SK-N-SH (cell line): ENCODE data around the gene KAT8. TPM values are rescaled to one million over a fixed set of nuclear protein-coding genes. Genes with fewer than 3 reads are reported as not detected.
"Not testable (repeated sequence)": the region's sequence is repeated elsewhere in the genome, so short reads cannot be mapped to it uniquely, and the experiment has no call there.

ENCODE experiments used
- CTCF ChIA-PET: fragments of 300-600, 350-600 bp; formaldehyde crosslinking; extraction: SDS; loops from one replicate; lab custom pipeline; 2021; lab: Yijun Ruan, JAX
- POLR2A ChIA-PET: fragments of 350-600 bp; sonication (Branson Sonifier 250); formaldehyde crosslinking; extraction: SDS; loops from one replicate; lab custom pipeline; 2020; ENCODE audit warnings: antibody characterized with exemption, inconsistent platforms; lab: Yijun Ruan, JAX
- DNase-seq: peaks from one replicate; pipeline ENCODE4 v3.0.0; 2012
- H2AFZ ChIP-seq: fragments of 200-600 bp; sonication (generic); 2 replicates; pipeline ENCODE4 v1.8.1; 2016; ENCODE audit warnings: antibody characterized with exemption, mild to moderate bottlenecking, low read depth
- H3F3A ChIP-seq: fragments of 200-600 bp; sonication (generic); replicated peaks from 2 replicates; pipeline ENCODE3; 2016; ENCODE audit warnings: antibody characterized with exemption, mild to moderate bottlenecking; ENCODE audit not compliant: insufficient read depth
- H3K27ac ChIP-seq, 2 experiments: fragments of 200-500 bp in 1 of 2; fragments of 200-600 bp in 1 of 2; sonication (Bioruptor generic) in 1 of 2; sonication (generic), shearing (Covaris generic) in 1 of 2; 2 replicates each; pipeline versions ENCODE4 v1.5.1 to v1.6.1; 2014 to 2016; ENCODE audit warnings: low read depth in 2 of 2, inconsistent platforms in 1 of 2, low read length in 1 of 2, mild to moderate bottlenecking in 1 of 2, mixed read lengths in 1 of 2
- H3K27me3 ChIP-seq: fragments of 200-600 bp; sonication (generic), shearing (Covaris generic); 2 replicates; pipeline ENCODE4 v1.6.1; 2016; ENCODE audit warnings: mixed run types; ENCODE audit not compliant: insufficient read depth
- H3K36me3 ChIP-seq, 2 experiments: fragments of 200-500 bp in 1 of 2; fragments of 200-600 bp in 1 of 2; sonication (Bioruptor generic) in 1 of 2; sonication (generic) in 1 of 2; replicated peaks in 1 of 2; 2 replicates each; pipeline versions ENCODE3 to v1.5.1; 2014 to 2016; ENCODE audit warnings: low read length in 1 of 2, mild to moderate bottlenecking in 1 of 2; ENCODE audit not compliant: insufficient read depth in 2 of 2, control insufficient read depth in 1 of 2
- H3K4me1 ChIP-seq, 2 experiments: fragments of 200-500 bp in 1 of 2; fragments of 200-600 bp in 1 of 2; sonication (Bioruptor generic) in 1 of 2; sonication (generic), shearing (Covaris generic) in 1 of 2; 2 replicates each; pipeline versions ENCODE4 v1.5.1 to v1.6.1; 2014 to 2016; ENCODE audit warnings: low read depth in 1 of 2, low read length in 1 of 2, mixed run types in 1 of 2; ENCODE audit not compliant: insufficient read depth in 2 of 2, control insufficient read depth in 1 of 2
- H3K4me2 ChIP-seq: fragments of 200-600 bp; sonication (generic), shearing (Covaris generic); 2 replicates; pipeline ENCODE4 v1.6.1; 2017; ENCODE audit warnings: mixed run types
- H3K4me3 ChIP-seq, 2 experiments: fragments of 200-500 bp in 1 of 2; fragments of 200-600 bp in 1 of 2; sonication (Bioruptor generic) in 1 of 2; sonication (generic), shearing (Covaris generic) in 1 of 2; 2 replicates each; pipeline versions ENCODE4 v1.5.1 to v1.8.1; 2014 to 2016; ENCODE audit warnings: low read depth in 2 of 2, inconsistent platforms in 1 of 2, low read length in 1 of 2, mild to moderate bottlenecking in 1 of 2, mixed read lengths in 1 of 2, moderate library complexity in 1 of 2
- H3K79me2 ChIP-seq: fragments of 200-600 bp; sonication (generic); 2 replicates; pipeline ENCODE4 v1.8.1; 2017; ENCODE audit warnings: mild to moderate bottlenecking; ENCODE audit not compliant: insufficient read depth
- H3K9ac ChIP-seq: fragments of 200-600 bp; sonication (generic); 2 replicates; pipeline ENCODE4 v1.6.1; 2017; ENCODE audit warnings: mixed run types
- H3K9me2 ChIP-seq: fragments of 200-600 bp; sonication (generic); 2 replicates; pipeline ENCODE4 v1.6.1; 2017; ENCODE audit warnings: mixed run types
- H3K9me3 ChIP-seq: fragments of 200-600 bp; sonication (generic); 2 replicates; pipeline ENCODE4 v1.6.1; 2017; ENCODE audit warnings: mixed run types, mild to moderate bottlenecking, moderate library complexity
- H4K20me1 ChIP-seq: fragments of 200-600 bp; sonication (generic); 2 replicates; pipeline ENCODE4 v1.6.1; 2017; ENCODE audit warnings: mild to moderate bottlenecking, mixed run types; ENCODE audit not compliant: insufficient read depth
- ELF1 ChIP-seq: IDR thresholded peaks from 2 replicates; pipeline ENCODE4 v1.4.0; 2012
- EP300 ChIP-seq, 2 experiments: IDR thresholded peaks; 2 replicates each; pipeline versions ENCODE4 v1.4.0 to v1.6.1; 2012; ENCODE audit warnings: borderline replicate concordance in 1 of 2, low read depth in 1 of 2, low read length in 1 of 2
- FOXJ3 ChIP-seq: sonication (generic); formaldehyde crosslinking; IDR thresholded peaks from 2 replicates; pipeline ENCODE4 v1.5.1; 2020; ENCODE audit warnings: mild to moderate bottlenecking, missing genetic modification reagents
- GATA2 ChIP-seq: sonication (generic); formaldehyde crosslinking; IDR thresholded peaks from 2 replicates; pipeline ENCODE4 v1.5.0; 2020; ENCODE audit warnings: mild to moderate bottlenecking, missing genetic modification reagents
- IRF3 ChIP-seq: fragments of 150-350 bp; IDR thresholded peaks from 2 replicates; pipeline ENCODE4 v1.6.1; 2016; ENCODE audit warnings: mild to moderate bottlenecking, low read depth, low read length
- JUND ChIP-seq: IDR thresholded peaks from 2 replicates; pipeline ENCODE4 v1.4.0; 2012
- MXI1 ChIP-seq: IDR thresholded peaks from 2 replicates; pipeline ENCODE4 v1.6.1; 2012; ENCODE audit warnings: mild to moderate bottlenecking, low read depth, low read length, improper control_type of control experiment
- NRF1 ChIP-seq: IDR thresholded peaks from 2 replicates; pipeline ENCODE4 v1.6.1; 2012; ENCODE audit warnings: low read depth, mild to moderate bottlenecking, low read length
- RAD21 ChIP-seq: IDR thresholded peaks from 2 replicates; pipeline ENCODE4 v1.6.1; 2012; ENCODE audit warnings: mild to moderate bottlenecking, low read length
- RFX5 ChIP-seq: IDR thresholded peaks from 2 replicates; pipeline ENCODE4 v1.6.1; 2012; ENCODE audit warnings: mild to moderate bottlenecking, improper control_type of control experiment, low read length
- SIN3A ChIP-seq: IDR thresholded peaks from 2 replicates; pipeline ENCODE4 v1.6.1; 2012; ENCODE audit warnings: low read depth, mild to moderate bottlenecking, low read length, moderate library complexity, borderline replicate concordance
- SMC3 ChIP-seq: IDR thresholded peaks from 2 replicates; pipeline ENCODE4 v1.6.1; 2012; ENCODE audit warnings: low read depth, low read length, improper control_type of control experiment
- TCF12 ChIP-seq: IDR thresholded peaks from 2 replicates; pipeline ENCODE4 v1.4.0; 2012
- USF1 ChIP-seq: IDR thresholded peaks from 2 replicates; pipeline ENCODE4 v1.4.0; 2012; ENCODE audit warnings: low read depth, borderline replicate concordance
- USF2 ChIP-seq: fragments of 150-350 bp; IDR thresholded peaks from 2 replicates; pipeline ENCODE4 v1.6.1; 2017; ENCODE audit warnings: antibody characterized with exemption, low read length, low read depth, borderline replicate concordance
- YY1 ChIP-seq: IDR thresholded peaks from 2 replicates; pipeline ENCODE4 v1.4.0; 2012; ENCODE audit warnings: low read depth, mild to moderate bottlenecking
- ZBTB33 ChIP-seq: IDR thresholded peaks from 2 replicates; pipeline ENCODE4 v1.4.0; 2012; ENCODE audit warnings: low read depth, borderline replicate concordance
- WGBS: methylation state at CpG from one replicate; pipeline ENCODE4 v1.1.6; 2017; ENCODE audit warnings: low lambda C conversion rate; 5-methylcytosine and 5-hydroxymethylcytosine counted together
- polyA plus RNA-seq, 3 experiments: library from polyadenylated mRNA; depleted of rRNA; stranded (reverse); fragments of >200 nt; gene quantifications; 2 replicates each; pipeline ENCODE4 v1.2.3, GENCODE V29; 2012

The KAT8 gene
- polyA plus RNA-seq, 1 of the 3 experiments (the other 2 are of a cell fraction): 52.0 TPM

- TF ChIP-seq SMC3 (no peak), SIN3A (no peak), RFX5 (no peak), RAD21 (no peak), MXI1 (no peak), JUND (no peak)
These were observed 25.7 kb downstream of the KAT8 start (continued) for GRCh38 chr16:31143011-31143693.

GRCh38 chr16:31143694-31144148 is 26.3 kb downstream of the KAT8 start:
- 95% methylated on average over 2 of the region's 8 CpGs for WGBS
- no peak overlapping the region for H3K4me3 ChIP-seq
- no peaks in the 10 kb centered on the region for H3K36me3 ChIP-seq
- H3K27ac ChIP-seq: no peak overlapping the region
- POLR2A ChIA-PET: interaction anchor here (2.5 to 2.7 kb wide), 3 partner anchors 26 to 70 kb away, joined by 15 to 43 read pairs (median 24); partner anchors contain the start of genes FUS, KAT8, ZNF646 and ZNF668
- no peak overlapping the region for H3K9ac ChIP-seq
- CTCF ChIA-PET: interaction anchor here (0.6 to 4.6 kb wide), 16 partner anchors 8 to 327 kb away, joined by 3 to 38 read pairs (median 12); partner anchors contain the start of genes ARMC5, HSD3B7, KAT8 and PRSS36
- peaks cover 12 to 18% of the 10 kb centered on the region in 2 experiments; a peak in 2 of 4 replicates for H3K4me1 ChIP-seq
- no peaks in the 10 kb centered on the region for H4K20me1 ChIP-seq
- no peaks in the 10 kb centered on the region for H3K27me3 ChIP-seq
- no peaks in the 10 kb centered on the region for H3K9me2 ChIP-seq
- no peak for DNase-seq
- no peak for TF ChIP-seq ZBTB33
- no peak for TF ChIP-seq MXI1
- no peak for TF ChIP-seq USF1
- no peak for TF ChIP-seq ELF1
- no peak for TF ChIP-seq TCF12
- TF ChIP-seq RAD21: no peak
- TF ChIP-seq YY1: no peak
- no peak for TF ChIP-seq USF2
- no peak for TF ChIP-seq EP300 (IDR thresholded peaks at IDR 0.05; ENCODE audit: borderline replicate concordance in 1 of 2, low read depth in 1 of 2, low read length in 1 of 2)
- no peak for TF ChIP-seq NRF1
- TF ChIP-seq FOXJ3: no peak
- TF ChIP-seq GATA2: no peak
- TF ChIP-seq IRF3: no peak
- H2AFZ ChIP-seq: no peak overlapping the region
- no peak overlapping the region for H3K4me2 ChIP-seq
- H3K79me2 ChIP-seq: no peaks in the 10 kb centered on the region
- H3F3A ChIP-seq: peaks cover 10% of the 10 kb centered on the region
- no peaks in the 10 kb centered on the region for H3K9me3 ChIP-seq

GRCh38 chr16:31144418-31144817 is 27.0 kb downstream of the KAT8 start:
- H3K79me2 ChIP-seq, H3K9me2 ChIP-seq, H3K9ac ChIP-seq, H3K4me2 ChIP-seq, POLR2A ChIA-PET, H3K9me3 ChIP-seq, H3K27me3 ChIP-seq, H3K36me3 ChIP-seq, H4K20me1 ChIP-seq, H2AFZ ChIP-seq, H3K27ac ChIP-seq, DNase-seq, H3K4me3 ChIP-seq: not testable (repeated sequence)
- CTCF ChIA-PET: interaction anchor here (0.6 to 4.6 kb wide), 4 partner anchors 13 to 161 kb away, joined by 3 to 38 read pairs (median 16); partner anchors contain the start of gene HSD3B7
- 78% methylated on average over 7 of the region's 7 CpGs for whole genome bisulfite sequencing
- Histone ChIP-seq H3F3A (peaks cover 10% of the 10 kb centered on the region), H3K4me1 (peaks cover 8 to 12% of the 10 kb centered on the region in 2 experiments; a peak in 1 of 4 replicates)
